HL-60 (cell line): Measurements from ENCODE around the gene CCSER2.

Experiments used
- CTCF ChIP-seq: IDR thresholded peaks from one replicate; pipeline ENCODE4 v1.5.1; 2011; ENCODE audit warnings: low read length, control low read depth, inconsistent platforms; ENCODE audit not compliant: insufficient read depth
- POLR2AphosphoS5 ChIP-seq: IDR thresholded peaks from 2 replicates; pipeline ENCODE4 v1.6.1; 2012; ENCODE audit warnings: low read depth
- REST ChIP-seq: IDR thresholded peaks from 2 replicates; pipeline ENCODE4 v1.6.1; 2012; ENCODE audit warnings: low read depth; ENCODE audit not compliant: insufficient replicate concordance

- TF ChIP-seq CTCF (no peak), REST (no peak), POLR2AphosphoS5 (no peak)
These were observed 156.2 kb downstream of the CCSER2 start for GRCh38 chr10:84484541-84484940.
